ENCODE measurements around the gene FLNB. TPM values are rescaled to one million over a fixed set of nuclear protein-coding genes. Genes with fewer than 3 reads are reported as not detected.

FLNB gene
- total RNA-seq, 1 experiment from 2014 or later = 83.4 TPM

- H3K4me1 ChIP-seq (ENCODE audit: insufficient read depth, low read length) = no peaks in the 10 kb centered on the region
- no peak overlapping the region for H3K4ac ChIP-seq (ENCODE audit: low read depth, low read length)
- H3K4me1 Mint-ChIP-seq = no peaks in the 10 kb centered on the region
- no peak overlapping the region for H3K23ac ChIP-seq (ENCODE audit: insufficient read length, low read depth, low read length)
- no peaks in the 10 kb centered on the region for H3K79me1 ChIP-seq (ENCODE audit: insufficient read depth, low read depth, low read length, poor library complexity, severe bottlenecking)
- no peak overlapping the region for H2BK120ac ChIP-seq (ENCODE audit: low read depth, low read length, poor library complexity, severe bottlenecking)
- TF ChIP-seq, protein P1, sequence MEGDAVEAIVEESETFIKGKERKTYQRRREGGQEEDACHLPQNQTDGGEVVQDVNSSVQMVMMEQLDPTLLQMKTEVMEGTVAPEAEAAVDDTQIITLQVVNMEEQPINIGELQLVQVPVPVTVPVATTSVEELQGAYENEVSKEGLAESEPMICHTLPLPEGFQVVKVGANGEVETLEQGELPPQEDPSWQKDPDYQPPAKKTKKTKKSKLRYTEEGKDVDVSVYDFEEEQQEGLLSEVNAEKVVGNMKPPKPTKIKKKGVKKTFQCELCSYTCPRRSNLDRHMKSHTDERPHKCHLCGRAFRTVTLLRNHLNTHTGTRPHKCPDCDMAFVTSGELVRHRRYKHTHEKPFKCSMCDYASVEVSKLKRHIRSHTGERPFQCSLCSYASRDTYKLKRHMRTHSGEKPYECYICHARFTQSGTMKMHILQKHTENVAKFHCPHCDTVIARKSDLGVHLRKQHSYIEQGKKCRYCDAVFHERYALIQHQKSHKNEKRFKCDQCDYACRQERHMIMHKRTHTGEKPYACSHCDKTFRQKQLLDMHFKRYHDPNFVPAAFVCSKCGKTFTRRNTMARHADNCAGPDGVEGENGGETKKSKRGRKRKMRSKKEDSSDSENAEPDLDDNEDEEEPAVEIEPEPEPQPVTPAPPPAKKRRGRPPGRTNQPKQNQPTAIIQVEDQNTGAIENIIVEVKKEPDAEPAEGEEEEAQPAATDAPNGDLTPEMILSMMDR (conservative IDR thresholded peaks at IDR 0.05) = no peak
- no peaks in the 10 kb centered on the region for H3K27me3 Mint-ChIP-seq (ENCODE audit: low read depth)
- H4K20me1 ChIP-seq (ENCODE audit: control insufficient read depth, insufficient read depth, insufficient read length) = no peaks in the 10 kb centered on the region
- no peak overlapping the region for H2AFZ ChIP-seq (ENCODE audit: low read length)
- no peak overlapping the region for H3K18ac ChIP-seq (ENCODE audit: insufficient read length, low read depth, low read length)
- H2BK12ac ChIP-seq (ENCODE audit: insufficient read length, low read depth, low read length) = no peak overlapping the region
- no peak overlapping the region for H2BK15ac ChIP-seq (ENCODE audit: low read depth, low read length)
- no peaks in the 10 kb centered on the region for H3K9me3 Mint-ChIP-seq
- H4K91ac ChIP-seq (ENCODE audit: insufficient read length, low read depth, low read length) = no peak overlapping the region
- H3K27me3 ChIP-seq (ENCODE audit: insufficient read depth, low read length) = no peaks in the 10 kb centered on the region
- H2BK20ac ChIP-seq (ENCODE audit: low read depth, low read length, poor library complexity, severe bottlenecking) = no peak overlapping the region
- H3K9ac ChIP-seq (ENCODE audit: extremely low read depth, insufficient read length, low read length) = no peak overlapping the region
- DNase-seq = no peak
- no peaks in the 10 kb centered on the region for H3K79me2 ChIP-seq (ENCODE audit: insufficient read depth, low read length)
- no peak overlapping the region for H3K14ac ChIP-seq (ENCODE audit: insufficient read depth, low read length)
- no peak overlapping the region for H2BK5ac ChIP-seq (ENCODE audit: insufficient read length, low read length)
- H3K23me2 ChIP-seq (ENCODE audit: insufficient read length, low read depth, low read length, poor library complexity, severe bottlenecking) = no peaks in the 10 kb centered on the region
- H3K9me3 ChIP-seq (ENCODE audit: control insufficient read depth, low read depth, low read length) = no peaks in the 10 kb centered on the region
- H4K8ac ChIP-seq (replicated peaks; ENCODE audit: insufficient read length, low read depth, low read length) = no peak overlapping the region
- H3K36me3 Mint-ChIP-seq (ENCODE audit: insufficient read depth in 1 of 3, low read depth in 3 of 3) = peaks cover 26 to 87% (median 84%) of the 10 kb centered on the region in 3 experiments
- H3K4me2 ChIP-seq (ENCODE audit: insufficient read depth, insufficient read length, low read length) = no peak overlapping the region
- H4K5ac ChIP-seq (ENCODE audit: insufficient read length, low read depth, low read length) = no peak overlapping the region
- no peak overlapping the region for H3K4me3 Mint-ChIP-seq
- H3K27ac Mint-ChIP-seq = peak overlapping the region in 2 of 3 experiments; percentile 48 to 76; a peak in 1 of 7 replicates
- no peak overlapping the region for H3T11ph ChIP-seq (ENCODE audit: low read length)
- WGBS (ENCODE audit: extremely low coverage, insufficient read length, low lambda C conversion rate) = no CpG with 5 or more reads among the region's 2 CpGs
- no peak overlapping the region for H2AK5ac ChIP-seq (ENCODE audit: insufficient read length, low read length)
- H3K56ac ChIP-seq (ENCODE audit: insufficient read length, low read depth, low read length) = no peak overlapping the region
- no peak overlapping the region for H3K27ac ChIP-seq (ENCODE audit: insufficient read length, low read depth, low read length)
Measured at GRCh38 chr3:58104712-58105111, 96.5 kb downstream of the FLNB start.

All from H9 (cell line).